ENCODE data around the gene FOXQ1. TPM values are rescaled to one million over a fixed set of nuclear protein-coding genes. Genes with fewer than 3 reads are reported as not detected.

The FOXQ1 gene
- total and polyA plus RNA-seq, 2 of the 13 experiments (the other 11 are each of a cell fraction or from before 2014, with no cell fraction given) = 35.2 to 39.8 TPM

GRCh38 chr6:1346558-1347091, 34.7 kb downstream of the FOXQ1 start:
- peaks cover 3 to 4% of the 10 kb centered on the region in 2 experiments; a peak in 2 of 5 replicates for H3K27me3 ChIP-seq (ENCODE audit: control insufficient read depth in 1 of 2, insufficient read depth in 2 of 2, low read length in 2 of 2)
- H3K9me3 ChIP-seq (ENCODE audit: low read length) = peaks cover 24% of the 10 kb centered on the region
- intact Hi-C loops (cut with micrococcal nuclease; ENCODE audit: unreplicated experiment) = no loop called here
- ATAC-seq (no peak), DNase-seq (ENCODE audit: low spot score) (no peak), FAIRE-seq (no peak)
- ChIA-PET CTCF (ENCODE audit: low intra/inter-chr PET ratio, low total read pairs) (no interaction called here), POLR2A (no interaction called here)
- TF ChIP-seq TRIM22 (IDR thresholded peaks at IDR 0.05) (no peak), ZNF850 (CRISPR knock-in tag; conservative IDR thresholded peaks at IDR 0.05) (no peak), AHR (CRISPR knock-in tag; IDR thresholded peaks at IDR 0.05) (no peak), RNF2 (conservative IDR thresholded peaks at IDR 0.05; ENCODE audit: low read depth) (no peak), HINFP (CRISPR knock-in tag; IDR thresholded peaks at IDR 0.05; ENCODE audit: low read depth) (no peak), MXD4 (CRISPR knock-in tag; IDR thresholded peaks at IDR 0.05) (no peak), FOXA3 (CRISPR knock-in tag; IDR thresholded peaks at IDR 0.05) (no peak), JDP2 (CRISPR knock-in tag; IDR thresholded peaks at IDR 0.05; ENCODE audit: borderline replicate concordance) (no peak), ZNF704 (CRISPR knock-in tag; IDR thresholded peaks at IDR 0.05; ENCODE audit: borderline replicate concordance) (no peak), POLR2G (IDR thresholded peaks at IDR 0.05; ENCODE audit: low read depth, low read length) (no peak), HDAC6 (IDR thresholded peaks at IDR 0.05; ENCODE audit: low read depth, low read length) (no peak), SALL2 (CRISPR knock-in tag; IDR thresholded peaks at IDR 0.05) (no peak), ZNF333 (CRISPR knock-in tag; IDR thresholded peaks at IDR 0.05; ENCODE audit: borderline replicate concordance) (no peak), ZNF343 (CRISPR knock-in tag; IDR thresholded peaks at IDR 0.05) (no peak), RXRB (CRISPR knock-in tag; IDR thresholded peaks at IDR 0.05; ENCODE audit: borderline replicate concordance) (no peak), ZMAT5 (CRISPR knock-in tag; IDR thresholded peaks at IDR 0.05; ENCODE audit: borderline replicate concordance, low read depth) (no peak), POLR2AphosphoS5 (IDR thresholded peaks at IDR 0.05; ENCODE audit: low read depth, low read length) (no peak), RFX5 (IDR thresholded peaks at IDR 0.05; ENCODE audit: low read depth, low read length) (no peak)
- no peak overlapping the region for H2AFZ ChIP-seq (ENCODE audit: low read length)
- in situ Hi-C loops (cut with HindIII; ENCODE audit: extremely low pct_ligation_motif_present, low pct_unique_long_range_greater_than_20kb) = no loop called here
- BruUV-seq (replicated peaks) = no TSS peak
- H3K4me3 ChIP-seq (replicated peaks in 1 of 3; ENCODE audit: insufficient read depth in 1 of 3, low read depth in 2 of 3, low read length in 3 of 3) = no peak overlapping the region
- no peaks in the 10 kb centered on the region for H3K4me1 ChIP-seq (ENCODE audit: insufficient read depth, low read length)
- H3K36me3 ChIP-seq (replicated peaks in 1 of 2; ENCODE audit: control insufficient read depth in 1 of 2, insufficient read depth in 2 of 2, low read length in 2 of 2) = no peaks in the 10 kb centered on the region
- H3K9ac ChIP-seq (ENCODE audit: insufficient read depth, low read depth, low read length) = no peak overlapping the region
- H3K4me2 ChIP-seq (ENCODE audit: low read depth, low read length) = no peak overlapping the region
- WGBS (ENCODE audit: low lambda C conversion rate) = 39% methylated on average over 5 of the region's 5 CpGs
- no peaks in the 10 kb centered on the region for H3K79me2 ChIP-seq (ENCODE audit: insufficient read depth, low read length)
- no peak overlapping the region for H3K27ac ChIP-seq (ENCODE audit: extremely low read length, insufficient read depth, low read length)
- no peaks in the 10 kb centered on the region for H4K20me1 ChIP-seq (ENCODE audit: insufficient read depth, low read length)
